Suprapubic skin (tissue), 4 donors: ENCODE results near the gene HOXC10. TPM values are rescaled to one million over a fixed set of nuclear protein-coding genes. Genes with fewer than 3 reads are reported as not detected.

Source experiments
- DNase-seq, 2 donors: peaks; one replicate each; pipeline ENCODE4 v3.0.0-alpha.2; 2019; ENCODE audit warnings: low spot score in 2 of 2
- H3K27ac ChIP-seq: fragments of 200-600 bp; sonication (generic); one replicate; pipeline ENCODE4 v1.5.1; 2019
- H3K27me3 ChIP-seq: fragments of 200-600 bp; sonication (generic); one replicate; pipeline ENCODE4 v1.5.1; 2019
- H3K36me3 ChIP-seq: fragments of 200-600 bp; sonication (generic); one replicate; pipeline ENCODE4 v1.5.1; 2019
- H3K4me1 ChIP-seq: fragments of 200-600 bp; sonication (generic); one replicate; pipeline ENCODE4 v1.5.1; 2019
- H3K4me3 ChIP-seq: fragments of 200-600 bp; sonication (generic); one replicate; pipeline ENCODE4 v1.5.1; 2019; ENCODE audit warnings: mild to moderate bottlenecking
- H3K9me3 ChIP-seq: fragments of 200-600 bp; sonication (generic); one replicate; pipeline ENCODE4 v1.5.1; 2019
- EP300 ChIP-seq: sonication (generic); formaldehyde crosslinking; IDR thresholded peaks from one replicate; pipeline ENCODE4 v1.6.1; 2017; ENCODE audit warnings: antibody characterized with exemption
- POLR2A ChIP-seq, 2 donors: fragments of 450-650 bp; IDR thresholded peaks; one replicate each; pipeline ENCODE4 v1.6.1; 2017; ENCODE audit warnings: antibody characterized with exemption in 2 of 2, mild to moderate bottlenecking in 2 of 2, moderate library complexity in 2 of 2
- POLR2AphosphoS5 ChIP-seq, 3 donors: sonication (generic); formaldehyde crosslinking; IDR thresholded peaks; one replicate each; pipeline ENCODE4 v1.6.1; 2017; ENCODE audit warnings: antibody characterized with exemption in 3 of 3
- WGBS: methylation state at CpG from one replicate; pipeline ENCODE4 v1.1.5; 2018; 5-methylcytosine and 5-hydroxymethylcytosine counted together
- total RNA-seq, 4 donors: library from RNA; depleted of rRNA; stranded (reverse); fragments of >200 nt; gene quantifications; one replicate each; pipeline ENCODE4 v1.1.0, GENCODE V29; 2016
- TF ChIP-seq, protein P1 (sequence below), 2 donors: fragments of 200-600 bp in 1 of 2; fragments of 450-650 bp in 1 of 2; sonication (generic) in 1 of 2; IDR thresholded peaks; one replicate each; pipeline ENCODE4 v1.5.1; 2016 to 2019; ENCODE audit warnings: antibody characterized with exemption in 2 of 2, mild to moderate bottlenecking in 1 of 2, moderate library complexity in 1 of 2

The HOXC10 gene
- total RNA-seq, 4 donors from 2014 or later, result 8.8 to 24.7 (median 13.3) TPM

DNA sequence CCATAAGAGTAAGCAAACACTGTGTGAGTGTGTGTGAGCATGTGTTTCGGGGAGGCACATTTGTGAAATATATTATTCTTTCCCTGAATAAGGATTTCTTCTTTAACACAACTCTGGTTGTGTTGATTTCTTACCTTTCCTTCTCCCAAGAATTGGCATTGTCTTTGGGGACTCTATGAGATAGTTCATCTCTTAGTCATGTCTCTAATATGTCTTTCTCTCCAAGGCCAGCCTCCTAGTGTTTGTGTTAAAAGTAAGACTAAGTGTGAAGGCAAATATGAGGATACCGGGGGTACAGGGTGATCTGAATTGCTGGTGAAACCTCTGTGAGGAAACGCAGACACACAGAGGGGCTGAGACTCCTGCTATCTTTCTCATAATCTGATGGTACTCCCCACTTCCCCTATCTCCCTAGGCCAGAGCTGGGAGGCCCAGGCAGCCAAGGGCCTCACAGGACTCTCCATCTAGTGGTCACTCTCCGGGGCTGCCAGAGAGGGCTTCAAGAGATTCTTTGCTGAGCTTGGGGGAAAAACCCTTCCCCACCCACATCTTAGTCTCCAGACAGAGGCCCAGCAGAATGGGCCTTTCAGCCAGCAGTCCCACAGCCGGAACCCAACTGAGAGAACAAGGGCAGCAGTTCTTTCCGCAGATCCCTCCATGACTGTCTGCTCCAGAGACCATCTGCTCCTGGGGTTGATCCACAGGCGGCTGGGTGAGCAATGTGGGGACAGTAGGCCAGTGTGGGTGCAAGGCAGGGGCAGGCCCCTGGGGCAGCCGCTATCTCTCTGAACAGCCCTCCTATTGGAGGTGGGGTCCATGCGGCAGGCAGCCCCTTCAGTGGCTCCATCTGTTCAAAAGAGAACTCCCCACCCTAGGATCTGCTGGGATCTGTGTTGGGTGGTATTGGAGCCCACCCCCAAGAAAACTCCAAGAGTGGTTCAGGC, 36.0 kb upstream of the HOXC10 start:
- H3K36me3 ChIP-seq, result no peaks in the 10 kb centered on the region
- TF ChIP-seq POLR2A (IDR thresholded peaks at IDR 0.05) (no peak), POLR2AphosphoS5 (IDR thresholded peaks at IDR 0.05) (no peak), EP300 (no peak)
- TF ChIP-seq, protein P1, sequence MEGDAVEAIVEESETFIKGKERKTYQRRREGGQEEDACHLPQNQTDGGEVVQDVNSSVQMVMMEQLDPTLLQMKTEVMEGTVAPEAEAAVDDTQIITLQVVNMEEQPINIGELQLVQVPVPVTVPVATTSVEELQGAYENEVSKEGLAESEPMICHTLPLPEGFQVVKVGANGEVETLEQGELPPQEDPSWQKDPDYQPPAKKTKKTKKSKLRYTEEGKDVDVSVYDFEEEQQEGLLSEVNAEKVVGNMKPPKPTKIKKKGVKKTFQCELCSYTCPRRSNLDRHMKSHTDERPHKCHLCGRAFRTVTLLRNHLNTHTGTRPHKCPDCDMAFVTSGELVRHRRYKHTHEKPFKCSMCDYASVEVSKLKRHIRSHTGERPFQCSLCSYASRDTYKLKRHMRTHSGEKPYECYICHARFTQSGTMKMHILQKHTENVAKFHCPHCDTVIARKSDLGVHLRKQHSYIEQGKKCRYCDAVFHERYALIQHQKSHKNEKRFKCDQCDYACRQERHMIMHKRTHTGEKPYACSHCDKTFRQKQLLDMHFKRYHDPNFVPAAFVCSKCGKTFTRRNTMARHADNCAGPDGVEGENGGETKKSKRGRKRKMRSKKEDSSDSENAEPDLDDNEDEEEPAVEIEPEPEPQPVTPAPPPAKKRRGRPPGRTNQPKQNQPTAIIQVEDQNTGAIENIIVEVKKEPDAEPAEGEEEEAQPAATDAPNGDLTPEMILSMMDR (IDR thresholded peaks at IDR 0.05), result no peak
- no peaks in the 10 kb centered on the region for H3K9me3 ChIP-seq
- H3K27ac ChIP-seq, result no peak overlapping the region
- H3K27me3 ChIP-seq, result peaks cover 100% of the 10 kb centered on the region
- peaks cover 33% of the 10 kb centered on the region for H3K4me1 ChIP-seq
- DNase-seq, result no peak
- H3K4me3 ChIP-seq, result no peak overlapping the region
- 59% methylated on average over 4 of the region's 9 CpGs for WGBS

GRCh38 chr12:53949631-53950436, 35.1 kb upstream of the HOXC10 start:
- Histone ChIP-seq H3K4me1 (peaks cover 38% of the 10 kb centered on the region), H3K9me3 (no peaks in the 10 kb centered on the region), H3K27me3 (peaks cover 100% of the 10 kb centered on the region), H3K36me3 (no peaks in the 10 kb centered on the region), H3K4me3 (no peak overlapping the region), H3K27ac (no peak overlapping the region)
- DNase-seq, result no peak
- 11% methylated on average over 25 of the region's 34 CpGs for WGBS
- TF ChIP-seq POLR2AphosphoS5 (IDR thresholded peaks at IDR 0.05) (no peak), POLR2A (IDR thresholded peaks at IDR 0.05) (no peak), EP300 (no peak)
- TF ChIP-seq, protein P1 (IDR thresholded peaks at IDR 0.05), result no peak

GRCh38 chr12:53950437-53950773, 34.5 kb upstream of the HOXC10 start:
- 11% methylated on average over 10 of the region's 10 CpGs for WGBS
- Histone ChIP-seq H3K4me1 (peaks cover 43% of the 10 kb centered on the region), H3K27me3 (peaks cover 100% of the 10 kb centered on the region), H3K36me3 (no peaks in the 10 kb centered on the region), H3K9me3 (no peaks in the 10 kb centered on the region), H3K4me3 (no peak overlapping the region), H3K27ac (no peak overlapping the region)
- DNase-seq, result no peak
- TF ChIP-seq, protein P1 (IDR thresholded peaks at IDR 0.05), result peak in 1 of 2 donors; percentile 27
- no peak for TF ChIP-seq POLR2AphosphoS5 (IDR thresholded peaks at IDR 0.05)

DNA sequence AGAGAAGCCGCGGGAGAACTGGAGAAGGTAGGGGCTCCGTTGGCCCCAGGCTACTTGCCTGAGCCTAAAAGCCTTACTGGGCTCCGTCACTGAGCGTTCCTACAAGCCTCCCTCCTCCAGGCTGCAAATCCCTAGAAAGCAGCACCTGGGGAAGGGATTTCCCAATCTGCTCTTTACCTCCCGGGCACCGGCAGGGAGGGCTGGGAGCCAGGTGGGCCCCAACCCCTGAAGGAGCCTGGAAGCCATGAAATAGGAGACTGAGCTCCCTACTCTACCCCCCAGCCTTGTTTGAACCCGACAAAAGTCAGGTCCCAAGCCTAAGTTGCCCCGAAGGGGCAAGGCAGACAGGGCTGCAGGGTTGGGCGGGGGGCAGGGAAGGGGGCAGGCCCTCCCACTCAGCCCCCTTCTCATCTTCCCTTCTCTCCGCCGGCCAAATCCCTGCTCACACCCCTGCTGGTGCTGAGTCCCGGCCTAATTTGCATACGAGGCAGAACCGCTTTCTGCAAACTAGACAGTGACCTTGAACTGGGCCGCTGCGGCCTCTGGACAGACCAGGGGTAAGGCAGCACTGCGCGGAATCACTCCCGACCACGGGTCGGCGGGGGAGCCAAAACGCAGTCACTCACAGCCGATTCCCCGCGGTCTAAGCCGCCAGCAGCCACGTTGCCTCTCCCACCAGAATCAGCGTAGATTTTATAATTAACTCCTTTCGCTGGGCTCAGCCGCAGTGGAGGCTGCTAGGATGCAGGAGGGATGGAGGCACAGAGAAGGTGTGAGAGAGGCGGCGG, 34.0 kb upstream of the HOXC10 start:
- no peaks in the 10 kb centered on the region for H3K36me3 ChIP-seq
- no peak for DNase-seq
- no peak overlapping the region for H3K27ac ChIP-seq
- TF ChIP-seq, protein P1 (IDR thresholded peaks at IDR 0.05), result no peak
- TF ChIP-seq POLR2A (IDR thresholded peaks at IDR 0.05) (no peak), EP300 (no peak), POLR2AphosphoS5 (IDR thresholded peaks at IDR 0.05) (no peak)
- peaks cover 49% of the 10 kb centered on the region for H3K4me1 ChIP-seq
- H3K27me3 ChIP-seq, result peaks cover 100% of the 10 kb centered on the region
- 35% methylated on average over 8 of the region's 34 CpGs for WGBS
- no peak overlapping the region for H3K4me3 ChIP-seq
- H3K9me3 ChIP-seq, result no peaks in the 10 kb centered on the region
